AG04450 (cell line): ENCODE data around the gene ERBIN. TPM values are rescaled to one million over a fixed set of nuclear protein-coding genes. Genes with fewer than 3 reads are reported as not detected.
"Not testable (repeated sequence)": the region's sequence is repeated elsewhere in the genome, so short reads cannot be mapped to it uniquely, and the experiment has no call there.

Experiments used
- CTCF ChIA-PET: fragments of 300-600, 350-600 bp; formaldehyde crosslinking; extraction: SDS; loops from one replicate; lab custom pipeline; 2022; ENCODE audit warnings: antibody characterized with exemption, inconsistent platforms; lab: Charles Lee
- POLR2A ChIA-PET: fragments of 350-600 bp; formaldehyde crosslinking; extraction: SDS; loops from one replicate; lab custom pipeline; 2021; ENCODE audit warnings: antibody characterized with exemption, inconsistent platforms; lab: Yijun Ruan, JAX
- DNase-seq: peaks from one replicate; pipeline ENCODE4 v3.0.0-alpha.2; 2011; ENCODE audit warnings: low read depth, low spot score
- H3K27ac ChIP-seq: one replicate; pipeline ENCODE4 v1.5.1; 2012; ENCODE audit warnings: low read depth, low read length, control low read depth
- H3K27me3 ChIP-seq: one replicate; pipeline ENCODE4 v1.6.0; 2012; ENCODE audit warnings: low read length; ENCODE audit not compliant: control insufficient read depth, insufficient read depth
- H3K4me3 ChIP-seq: 2 replicates; pipeline ENCODE4 v1.5.1; 2011; ENCODE audit warnings: mild to moderate bottlenecking, low read depth, low read length, control low read depth
- H3K9me3 ChIP-seq: 2 replicates; pipeline ENCODE4 v1.5.1; 2012; ENCODE audit warnings: low read length; ENCODE audit not compliant: control insufficient read depth, insufficient read depth
- CTCF ChIP-seq: IDR thresholded peaks from 2 replicates; pipeline ENCODE4 v1.5.1; 2011; ENCODE audit warnings: low read depth, low read length, control low read depth, inconsistent platforms
- polyA plus RNA-seq: library from polyadenylated mRNA; depleted of rRNA; stranded (reverse); fragments of >200 nt; gene quantifications from 2 replicates; pipeline ENCODE4 v1.2.3, GENCODE V29; 2011

ERBIN gene
- polyA plus RNA-seq, 1 experiment: 64.8 TPM

GRCh38 chr5:65971643-65972042 lies 45.3 kb downstream of the ERBIN start:
- POLR2A ChIA-PET: no interaction called here
- no peak for DNase-seq
- Histone ChIP-seq H3K9me3 (no peaks in the 10 kb centered on the region), H3K27ac (no peak overlapping the region), H3K4me3 (no peak overlapping the region), H3K27me3 (no peaks in the 10 kb centered on the region)
- CTCF ChIA-PET: no interaction called here
- TF ChIP-seq CTCF: no peak

GRCh38 chr5:65972896-65973295 lies 46.5 kb downstream of the ERBIN start:
- H3K27me3 ChIP-seq, H3K4me3 ChIP-seq, H3K27ac ChIP-seq, DNase-seq, H3K9me3 ChIP-seq, CTCF ChIA-PET, POLR2A ChIA-PET: not testable (repeated sequence)

- ChIA-PET CTCF (no interaction called here), POLR2A (interaction anchor here (0.6 kb wide), 1 partner anchor 52 kb away, joined by 3 read pairs; the partner anchor contains the start of gene ERBIN)
- Histone ChIP-seq H3K27ac (no peak overlapping the region), H3K27me3 (no peaks in the 10 kb centered on the region), H3K9me3 (peaks cover 2% of the 10 kb centered on the region; the same call in 1 of the 2 replicates), H3K4me3 (no peak overlapping the region)
- DNase-seq: no peak
- TF ChIP-seq CTCF: no peak
These were observed 51.9 kb downstream of the ERBIN start for GRCh38 chr5:65978251-65978650.

- Histone ChIP-seq H3K4me3 (no peak overlapping the region), H3K27ac (no peak overlapping the region), H3K9me3 (peaks cover 2% of the 10 kb centered on the region; the same call in 1 of the 2 replicates), H3K27me3 (no peaks in the 10 kb centered on the region)
- no peak for TF ChIP-seq CTCF
- ChIA-PET CTCF (interaction anchor here (1.1 kb wide), 1 partner anchor 12 kb away, joined by 3 read pairs; no protein-coding TSS in a partner anchor), POLR2A (no interaction called here)
- DNase-seq: no peak
These were observed 55.2 kb downstream of the ERBIN start for GRCh38 chr5:65981548-65981947.

- no peak for TF ChIP-seq CTCF
- CTCF ChIA-PET: interaction anchor here (1.1 kb wide), 1 partner anchor 13 kb away, joined by 3 read pairs; no protein-coding TSS in a partner anchor
- POLR2A ChIA-PET: no interaction called here
- DNase-seq: no peak
- no peak overlapping the region for H3K4me3 ChIP-seq
- peaks cover 2% of the 10 kb centered on the region; the same call in 1 of the 2 replicates for H3K9me3 ChIP-seq
- no peak overlapping the region for H3K27ac ChIP-seq
- H3K27me3 ChIP-seq: no peaks in the 10 kb centered on the region
These were observed 55.7 kb downstream of the ERBIN start for GRCh38 chr5:65981969-65982619.
